Trophoblast cell (in vitro differentiated cells and primary cell): ENCODE results near the gene CCDC93.

Experiments used
- DNase-seq, 2 donors: peaks; one replicate each; pipeline ENCODE4 v3.0.0-alpha.2; 2016
- H2AFZ ChIP-seq: 2 replicates; pipeline ENCODE4 v1.6.1; 2013; ENCODE audit warnings: low read length, moderate library complexity, mild to moderate bottlenecking; ENCODE audit not compliant: insufficient read depth, poor library complexity
- H2AK5ac ChIP-seq: 2 replicates; pipeline ENCODE4 v1.6.1; 2013; ENCODE audit warnings: mild to moderate bottlenecking, low read length
- H2BK120ac ChIP-seq: 2 replicates; pipeline ENCODE4 v1.6.1; 2013; ENCODE audit warnings: low read length, mild to moderate bottlenecking, moderate library complexity; ENCODE audit not compliant: insufficient read depth, poor library complexity
- H2BK12ac ChIP-seq: 2 replicates; pipeline ENCODE4 v1.6.1; 2013; ENCODE audit warnings: mild to moderate bottlenecking, low read length, moderate library complexity
- H2BK5ac ChIP-seq: 2 replicates; pipeline ENCODE4 v1.6.1; 2013; ENCODE audit warnings: low read length, low read depth, moderate library complexity, mild to moderate bottlenecking; ENCODE audit not compliant: poor library complexity
- H3K14ac ChIP-seq: 2 replicates; pipeline ENCODE4 v1.6.1; 2013; ENCODE audit warnings: mild to moderate bottlenecking, low read length
- H3K18ac ChIP-seq: 2 replicates; pipeline ENCODE4 v1.6.1; 2013; ENCODE audit warnings: mild to moderate bottlenecking, low read length
- H3K23ac ChIP-seq: 2 replicates; pipeline ENCODE4 v1.6.1; 2013; ENCODE audit warnings: low read length
- H3K27ac ChIP-seq: 2 replicates; pipeline ENCODE4 v1.5.1; 2013; ENCODE audit warnings: low read depth, mild to moderate bottlenecking, inconsistent platforms, low read length, moderate library complexity
- H3K27me3 ChIP-seq: 2 replicates; pipeline ENCODE4 v1.6.1; 2013; ENCODE audit warnings: inconsistent platforms, mild to moderate bottlenecking, low read length, moderate library complexity; ENCODE audit not compliant: insufficient read depth
- H3K36me3 ChIP-seq, 2 experiments: 1 replicate in 1 of 2; 2 replicates in 1 of 2; pipeline ENCODE4 v1.6.1; 2013; ENCODE audit warnings: low read length in 2 of 2, mild to moderate bottlenecking in 2 of 2, moderate library complexity in 1 of 2; ENCODE audit not compliant: insufficient read depth in 2 of 2, control insufficient read depth in 1 of 2
- H3K4ac ChIP-seq: 2 replicates; pipeline ENCODE4 v1.6.1; 2013; ENCODE audit warnings: low read depth, mild to moderate bottlenecking, low read length, moderate library complexity
- H3K4me1 ChIP-seq, 2 experiments: 1 replicate in 1 of 2; 2 replicates in 1 of 2; pipeline ENCODE4 v1.6.1; 2013; ENCODE audit warnings: low read length in 2 of 2, mild to moderate bottlenecking in 2 of 2, moderate library complexity in 1 of 2; ENCODE audit not compliant: insufficient read depth in 2 of 2, control insufficient read depth in 1 of 2
- H3K4me2 ChIP-seq: 2 replicates; pipeline ENCODE4 v1.6.1; 2013; ENCODE audit warnings: inconsistent platforms, mild to moderate bottlenecking, low read length, moderate library complexity
- H3K4me3 ChIP-seq: 2 replicates; pipeline ENCODE4 v1.5.1; 2013; ENCODE audit warnings: mild to moderate bottlenecking, low read depth, low read length, inconsistent platforms
- H3K79me1 ChIP-seq: one replicate; pipeline ENCODE4 v1.6.1; 2013; ENCODE audit warnings: low read length
- H3K79me2 ChIP-seq: 2 replicates; pipeline ENCODE4 v1.6.1; 2013; ENCODE audit warnings: low read length, mild to moderate bottlenecking; ENCODE audit not compliant: control insufficient read depth, insufficient read depth, poor library complexity
- H3K9ac ChIP-seq: 2 replicates; pipeline ENCODE4 v1.6.1; 2013; ENCODE audit warnings: mild to moderate bottlenecking, low read length
- H3K9me3 ChIP-seq: 2 replicates; pipeline ENCODE4 v1.6.1; 2013; ENCODE audit warnings: low read depth, mild to moderate bottlenecking, control low read depth, inconsistent platforms, low read length; ENCODE audit not compliant: insufficient read depth
- H4K12ac ChIP-seq: 2 replicates; pipeline ENCODE4 v1.6.1; 2013; ENCODE audit warnings: low read depth, mild to moderate bottlenecking, low read length, moderate library complexity
- H4K8ac ChIP-seq: 2 replicates; pipeline ENCODE4 v1.6.1; 2013; ENCODE audit warnings: low read depth, mild to moderate bottlenecking, low read length, moderate library complexity
- H4K91ac ChIP-seq: one replicate; pipeline ENCODE4 v1.6.1; 2013; ENCODE audit warnings: low read depth, mild to moderate bottlenecking, low read length, moderate library complexity
- WGBS: extraction: QIAGEN DNeasy Blood & Tissue Kit; methylation state at CpG from one replicate; pipeline ENCODE4 v1.1.7; 2013; ENCODE audit warnings: missing lambda C conversion rate; ENCODE audit not compliant: insufficient read length, insufficient coverage; ENCODE audit errors: extremely low coverage; 5-methylcytosine and 5-hydroxymethylcytosine counted together

The CCDC93 gene

DNA sequence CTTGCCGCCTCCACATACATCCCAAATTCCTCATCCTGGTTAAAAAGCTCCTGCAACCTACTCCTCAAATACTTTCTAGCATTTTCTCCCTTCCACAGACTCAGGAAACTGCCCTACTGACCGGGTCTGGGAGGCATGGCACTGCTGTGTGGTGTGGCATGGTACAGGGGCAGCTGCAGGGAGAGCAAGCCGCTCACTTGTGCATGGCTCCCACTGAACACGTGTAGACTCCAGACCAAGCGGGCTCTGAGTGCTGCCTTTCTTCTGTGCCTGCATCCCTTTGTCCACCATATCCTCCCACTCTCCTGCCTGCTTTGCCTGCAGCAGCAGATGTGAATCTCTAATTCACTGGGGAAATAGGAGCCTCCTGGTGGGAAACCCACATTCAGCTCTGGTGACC, 72.2 kb downstream of the CCDC93 start:
- H2AFZ ChIP-seq, result no peak overlapping the region
- peaks cover 0 to 4% of the 10 kb centered on the region in 2 experiments for H3K4me1 ChIP-seq
- no peak overlapping the region for H2BK5ac ChIP-seq
- no peak overlapping the region for H3K4me3 ChIP-seq
- H4K12ac ChIP-seq, result no peak overlapping the region
- no peak overlapping the region for H2BK120ac ChIP-seq
- no peaks in the 10 kb centered on the region for H3K79me1 ChIP-seq
- no peaks in the 10 kb centered on the region for H3K79me2 ChIP-seq
- H3K36me3 ChIP-seq, result peaks cover 43 to 59% of the 10 kb centered on the region in 2 experiments
- no peak overlapping the region for H4K8ac ChIP-seq
- no peak overlapping the region for H3K4ac ChIP-seq
- no peak for DNase-seq
- no peak overlapping the region for H3K14ac ChIP-seq
- H3K23ac ChIP-seq, result no peak overlapping the region
- no peaks in the 10 kb centered on the region for H3K9me3 ChIP-seq
- no peaks in the 10 kb centered on the region for H3K27me3 ChIP-seq
- H2BK12ac ChIP-seq, result no peak overlapping the region
- H4K91ac ChIP-seq, result no peak overlapping the region
- WGBS, result no CpG with 5 or more reads among the region's 5 CpGs
- H3K4me2 ChIP-seq, result no peak overlapping the region
- H2AK5ac ChIP-seq, result no peak overlapping the region
- H3K18ac ChIP-seq, result no peak overlapping the region
- no peak overlapping the region for H3K27ac ChIP-seq
- H3K9ac ChIP-seq, result no peak overlapping the region

DNA sequence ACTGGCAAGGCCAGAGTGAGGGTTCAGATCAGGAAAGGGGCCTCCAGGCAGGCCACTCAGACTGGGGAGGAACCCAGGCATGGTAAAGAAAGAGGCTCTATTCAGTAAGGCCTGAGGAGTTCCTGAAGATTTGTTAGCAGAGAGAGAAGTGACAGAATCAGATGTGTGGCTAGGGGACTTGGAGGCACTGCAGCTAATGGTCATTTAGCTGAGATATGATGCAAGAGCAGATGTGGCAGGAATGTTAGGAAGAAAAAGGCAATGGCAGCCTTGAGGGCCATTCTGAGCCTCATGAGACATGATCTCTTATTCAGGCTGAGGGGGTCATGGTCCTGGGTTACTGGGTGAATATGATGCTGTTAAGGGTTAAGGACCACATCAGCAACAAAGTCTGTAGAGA, 73.4 kb downstream of the CCDC93 start:
- H3K27me3 ChIP-seq, result no peaks in the 10 kb centered on the region
- H2BK5ac ChIP-seq, result no peak overlapping the region
- H3K4ac ChIP-seq, result no peak overlapping the region
- H2BK120ac ChIP-seq, result no peak overlapping the region
- H3K4me1 ChIP-seq, result peaks cover 0 to 4% of the 10 kb centered on the region in 2 experiments
- H3K36me3 ChIP-seq, result peaks cover 43 to 55% of the 10 kb centered on the region in 2 experiments
- H3K4me3 ChIP-seq, result no peak overlapping the region
- no peak overlapping the region for H3K27ac ChIP-seq
- H2BK12ac ChIP-seq, result no peak overlapping the region
- no peak overlapping the region for H3K9ac ChIP-seq
- no peak overlapping the region for H2AK5ac ChIP-seq
- DNase-seq, result no peak
- H2AFZ ChIP-seq, result no peak overlapping the region
- no peak overlapping the region for H3K4me2 ChIP-seq
- H4K8ac ChIP-seq, result no peak overlapping the region
- H3K79me2 ChIP-seq, result no peaks in the 10 kb centered on the region
- no peak overlapping the region for H4K91ac ChIP-seq
- no peak overlapping the region for H3K23ac ChIP-seq
- no peak overlapping the region for H3K14ac ChIP-seq
- no peak overlapping the region for H3K18ac ChIP-seq
- no peaks in the 10 kb centered on the region for H3K9me3 ChIP-seq
- H4K12ac ChIP-seq, result no peak overlapping the region
- H3K79me1 ChIP-seq, result no peaks in the 10 kb centered on the region

DNA sequence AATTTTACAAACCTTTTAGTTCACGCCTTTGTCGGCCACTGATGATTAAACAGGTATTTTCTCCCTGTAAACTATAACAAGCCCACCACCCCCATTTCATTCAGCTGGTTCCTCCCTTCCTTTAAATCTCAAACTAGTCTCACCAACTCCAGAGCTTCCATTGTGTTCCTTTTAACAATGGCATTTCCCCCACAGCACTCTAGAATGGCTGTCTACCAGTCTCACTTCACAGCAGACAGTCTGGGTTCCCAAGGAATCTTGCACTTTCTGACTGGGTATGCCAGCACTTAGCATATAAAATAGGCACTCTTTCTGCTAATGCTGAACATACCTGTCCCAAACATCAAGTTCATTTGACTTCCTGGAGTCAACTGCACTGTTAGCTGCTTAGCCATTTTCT, 75.3 kb downstream of the CCDC93 start:
- H3K79me1 ChIP-seq, result no peaks in the 10 kb centered on the region

DNA sequence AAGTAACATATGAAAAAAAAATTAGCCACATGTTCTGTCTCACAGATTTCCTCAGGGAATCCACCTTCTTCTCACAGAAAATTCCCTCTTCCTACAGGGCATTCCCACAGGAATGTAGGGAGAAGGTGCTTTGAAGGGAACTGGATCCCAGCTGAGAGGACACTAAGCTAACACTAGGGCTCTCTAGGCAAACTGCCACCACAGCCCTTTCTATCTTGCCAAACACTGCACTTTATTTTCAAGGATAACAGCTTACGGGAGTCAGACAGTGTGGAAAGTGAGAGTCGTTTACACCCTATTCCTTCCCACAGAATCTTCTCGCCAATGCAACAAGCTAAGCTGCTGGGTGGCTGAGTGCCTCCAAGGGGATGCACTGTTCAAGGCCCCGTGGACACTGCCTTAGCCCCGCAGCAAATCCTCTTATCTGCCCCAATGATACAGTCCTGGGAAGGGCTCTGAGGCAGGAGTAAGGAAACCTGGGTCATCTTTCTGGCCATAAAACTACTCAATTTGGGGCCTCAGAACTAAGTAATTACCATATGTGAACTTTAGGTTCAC, 76.9 kb downstream of the CCDC93 start:
- no CpG with 5 or more reads among the region's 5 CpGs for WGBS
- Histone ChIP-seq H3K23ac (no peak overlapping the region), H3K18ac (no peak overlapping the region), H3K4me3 (no peak overlapping the region), H3K27me3 (no peaks in the 10 kb centered on the region), H3K9ac (no peak overlapping the region), H2AFZ (no peak overlapping the region), H3K79me2 (no peaks in the 10 kb centered on the region), H3K4ac (no peak overlapping the region), H3K14ac (no peak overlapping the region), H2AK5ac (no peak overlapping the region), H4K8ac (no peak overlapping the region), H3K9me3 (peaks cover under 1% of the 10 kb centered on the region), H3K4me2 (no peak overlapping the region), H4K91ac (no peak overlapping the region), H3K36me3 (peaks cover 41 to 66% of the 10 kb centered on the region in 2 experiments), H3K27ac (no peak overlapping the region), H2BK120ac (no peak overlapping the region), H2BK12ac (no peak overlapping the region), H3K4me1 (peaks cover 4% of the 10 kb centered on the region in 2 experiments), H2BK5ac (no peak overlapping the region), H3K79me1 (no peaks in the 10 kb centered on the region), H4K12ac (no peak overlapping the region)
- no peak for DNase-seq

More for the DNA sequence above, 75.3 kb downstream of the CCDC93 start:
- Histone ChIP-seq H3K36me3 (peaks cover 44 to 59% of the 10 kb centered on the region in 2 experiments), H3K27ac (no peak overlapping the region), H3K23ac (no peak overlapping the region), H3K14ac (no peak overlapping the region), H3K4me2 (no peak overlapping the region), H3K27me3 (no peaks in the 10 kb centered on the region), H2BK120ac (no peak overlapping the region), H4K12ac (no peak overlapping the region), H2BK12ac (no peak overlapping the region), H2BK5ac (no peak overlapping the region), H3K18ac (no peak overlapping the region), H3K4me3 (no peak overlapping the region), H2AFZ (no peak overlapping the region), H3K9ac (no peak overlapping the region), H3K79me2 (no peaks in the 10 kb centered on the region), H2AK5ac (no peak overlapping the region), H3K9me3 (no peaks in the 10 kb centered on the region), H4K91ac (no peak overlapping the region), H4K8ac (no peak overlapping the region), H3K4ac (no peak overlapping the region), H3K4me1 (peaks cover 4% of the 10 kb centered on the region in 2 experiments)
- no CpG with 5 or more reads among the region's 2 CpGs for WGBS
- DNase-seq, result no peak
